HG02623 (cell line): Measurements from ENCODE around the gene FLNA.
"Not testable (repeated sequence)": the region's sequence is repeated elsewhere in the genome, so short reads cannot be mapped to it uniquely, and the experiment has no call there.

Source experiments
- ATAC-seq: cut with Tn5 transposase; IDR thresholded peaks from one replicate; pipeline ENCODE4 v1.9.1; 2021; ENCODE audit warnings: moderate library complexity; ENCODE audit not compliant: unreplicated experiment

Gene FLNA

GRCh38 chrX:154374313-154375155, at the start of gene FLNA:
FLNA (minus strand) TSS chrX:154374634; CDS start chrX:154371245, 3,389 bp downstream.
- no peak for ATAC-seq

GRCh38 chrX:154420402-154420756, 45.9 kb upstream of the FLNA start:
- no peak for ATAC-seq

GRCh38 chrX:154419688-154420401, 45.4 kb upstream of the FLNA start:
- no peak for ATAC-seq

- ATAC-seq, result no peak
These were observed 44.8 kb upstream of the FLNA start for GRCh38 chrX:154419189-154419588.

GRCh38 chrX:154417157-154417556, 42.7 kb upstream of the FLNA start:
- ATAC-seq, result no peak

- ATAC-seq, result no peak
These were observed 38.7 kb upstream of the FLNA start for GRCh38 chrX:154413142-154413541.

GRCh38 chrX:154412468-154412867, 38.0 kb upstream of the FLNA start:
- ATAC-seq, result no peak

- peak; percentile 44 for ATAC-seq
These were observed 37.5 kb upstream of the FLNA start for GRCh38 chrX:154411981-154412340.

GRCh38 chrX:154409222-154409871, 34.9 kb upstream of the FLNA start, which contains the start of gene DNASE1L1:
DNASE1L1 (minus strand) TSS chrX:154409254; CDS start chrX:154405568, 3,686 bp downstream.
- ATAC-seq, result no peak

GRCh38 chrX:154408659-154409221, 34.3 kb upstream of the FLNA start:
- ATAC-seq, result no peak

- no peak for ATAC-seq
These were observed 30.3 kb upstream of the FLNA start for GRCh38 chrX:154404625-154405192.

- no peak for ATAC-seq
These were observed 29.4 kb upstream of the FLNA start for GRCh38 chrX:154403858-154404257.

- ATAC-seq, result no peak
These were observed 28.8 kb upstream of the FLNA start for GRCh38 chrX:154403192-154403591.

GRCh38 chrX:154402622-154403127, 28.2 kb upstream of the FLNA start:
- ATAC-seq, result no peak

- ATAC-seq, result no peak
These were observed 27.6 kb upstream of the FLNA start for GRCh38 chrX:154401918-154402621.

- ATAC-seq, result no peak
These were observed 26.8 kb upstream of the FLNA start for GRCh38 chrX:154401045-154401799.

GRCh38 chrX:154400369-154400817, 26.0 kb upstream of the FLNA start:
- ATAC-seq, result not testable (repeated sequence)

GRCh38 chrX:154399527-154400368, 25.3 kb upstream of the FLNA start:
- ATAC-seq, result no peak
